ENCODE results near the gene TMEM179.

Gene TMEM179

GRCh38 chr14:104544362-104544961 is 60.1 kb downstream of the TMEM179 start:
- DNase-seq (ENCODE audit: low read depth, low spot score): no peak

DNA sequence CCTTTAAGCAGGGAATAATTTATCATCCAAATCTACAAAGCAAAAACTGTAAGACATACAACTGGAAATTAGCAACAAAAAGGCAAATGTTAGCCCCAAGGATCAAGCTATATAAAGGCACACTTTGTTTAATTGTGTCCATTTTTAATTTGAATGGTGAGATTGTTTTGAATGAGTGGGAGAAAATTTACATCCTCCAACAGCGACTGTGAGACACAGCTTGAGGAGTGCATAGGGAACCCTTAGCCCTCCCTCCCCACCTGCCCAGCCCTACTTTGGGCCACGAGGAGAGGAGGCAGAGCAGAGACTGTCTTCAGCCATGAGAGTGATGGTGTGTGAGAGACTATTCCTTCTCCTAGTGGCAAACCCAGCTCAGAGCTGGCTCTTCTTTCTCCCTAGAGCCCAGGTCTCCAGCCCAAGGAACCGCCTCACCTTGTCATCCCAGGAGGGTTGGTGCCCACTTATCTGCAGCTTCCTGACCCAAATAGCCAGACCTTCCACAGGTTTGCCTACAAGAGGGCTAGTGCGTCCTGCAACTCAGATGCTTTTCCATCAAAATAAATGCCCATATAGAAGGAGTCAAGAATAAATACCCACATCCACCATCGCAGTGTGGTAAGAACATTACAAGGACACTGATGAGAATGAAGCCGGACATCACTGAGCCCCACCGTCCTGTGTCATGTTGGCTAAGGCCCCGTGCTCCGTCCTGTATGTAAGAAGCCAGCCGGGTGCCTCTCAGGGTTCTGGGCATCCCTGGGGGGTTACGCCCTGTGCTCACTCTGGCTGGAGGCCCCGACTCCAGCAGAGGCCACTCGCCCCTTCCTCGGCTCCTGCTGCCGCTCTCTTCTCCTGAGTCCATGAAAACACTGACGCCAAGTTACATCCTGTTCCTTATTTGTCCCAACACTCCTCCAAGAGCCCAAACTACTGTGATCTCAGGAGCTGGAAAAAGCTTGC is 61.4 kb downstream of the TMEM179 start:
- DNase-seq (ENCODE audit: low read depth, low spot score): no peak

- no peak for DNase-seq (ENCODE audit: low read depth, low spot score)
Observed at GRCh38 chr14:104541905-104542465, 62.6 kb downstream of the TMEM179 start.
